Uterus (tissue), 4 donors: Measurements from ENCODE around the gene BARHL1. TPM values are rescaled to one million over a fixed set of nuclear protein-coding genes. Genes with fewer than 3 reads are reported as not detected.

Experiments used
- DNase-seq, 2 donors: peaks; one replicate each; pipeline ENCODE4 v3.0.0-alpha.2; 2019 to 2020
- H3K27ac ChIP-seq, 2 donors: fragments of 200-600 bp; sonication (generic); 1 replicate in 1 of 2; 2 replicates in 1 of 2; pipeline ENCODE4 v1.5.1; 2016 to 2018
- H3K27me3 ChIP-seq, 2 donors: fragments of 200-600 bp; sonication (generic); one replicate each; pipeline ENCODE4 v1.5.1; 2018 to 2019; ENCODE audit warnings: control low read depth in 1 of 2
- H3K36me3 ChIP-seq, 2 donors: fragments of 200-600 bp; sonication (generic); one replicate each; pipeline ENCODE4 v1.5.1; 2019; ENCODE audit warnings: control low read depth in 1 of 2
- H3K4me1 ChIP-seq, 2 donors: fragments of 200-600 bp; sonication (generic); one replicate each; pipeline ENCODE4 v1.5.1; 2018 to 2019; ENCODE audit warnings: control low read depth in 1 of 2
- H3K4me3 ChIP-seq, 2 donors: fragments of 200-600 bp; sonication (generic); 1 replicate in 1 of 2; 2 replicates in 1 of 2; pipeline ENCODE4 v1.5.1; 2018 to 2019; ENCODE audit warnings: mild to moderate bottlenecking in 1 of 2
- H3K9me3 ChIP-seq, 2 donors: fragments of 200-600 bp; sonication (generic); one replicate each; pipeline ENCODE4 v1.5.1; 2019; ENCODE audit warnings: control low read depth in 1 of 2
- POLR2A ChIP-seq, 2 donors: fragments of 450-650 bp; IDR thresholded peaks; one replicate each; pipeline ENCODE4 v1.6.1; 2016; ENCODE audit warnings: antibody characterized with exemption in 2 of 2, mild to moderate bottlenecking in 1 of 2, moderate library complexity in 1 of 2
- intact Hi-C: fragments of 100-400 bp; cut with DNase I; formaldehyde crosslinking; loops from one replicate; pipeline ENCODE4 v1.15.1; 2023; ENCODE audit warnings: low total_unique reads
- total RNA-seq, 4 donors: library from RNA; depleted of rRNA in 3 of 4; stranded (reverse); fragments of >200 nt in 3 of 4; gene quantifications; one replicate each; pipeline versions ENCODE4 v1.1.0 to v1.2.4, GENCODE V29; 2014 to 2023
- TF ChIP-seq, protein P1 (sequence below), 4 experiments: fragments of 200-600 bp in 2 of 4; fragments of 450-650 bp in 2 of 4; sonication (generic) in 2 of 4; IDR thresholded peaks; one replicate each; pipeline ENCODE4 v1.5.1; 2016 to 2019; ENCODE audit warnings: antibody characterized with exemption in 4 of 4, mild to moderate bottlenecking in 2 of 4, moderate library complexity in 1 of 4
- donor health status: DM: yes; HTN: yes; CAD: no.

Gene BARHL1
- total RNA-seq, 4 donors from 2014 or later = not detected

DNA sequence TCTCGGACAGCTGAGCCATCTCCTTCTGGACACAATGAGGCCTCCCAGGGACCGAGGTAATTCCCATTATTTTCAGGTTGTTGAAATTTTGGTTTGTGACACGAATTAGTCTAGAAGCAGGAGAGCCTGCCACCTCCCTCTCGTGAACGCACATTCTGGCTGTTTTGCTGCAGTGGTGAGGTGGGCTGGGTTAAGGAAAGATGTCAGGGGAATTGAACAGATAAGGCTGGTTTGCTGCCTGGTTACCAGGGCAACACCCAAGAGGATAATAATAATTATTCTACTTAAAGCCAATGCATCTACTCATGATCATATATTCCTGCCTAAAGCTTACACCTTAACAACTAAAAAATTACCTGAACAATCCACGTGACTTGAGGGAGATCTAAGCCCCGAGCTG is 49.3 kb downstream of the BARHL1 start:
- H3K9me3 ChIP-seq = no peaks in the 10 kb centered on the region
- intact Hi-C loops = no loop called here
- H3K4me1 ChIP-seq = no peaks in the 10 kb centered on the region
- no peaks in the 10 kb centered on the region for H3K36me3 ChIP-seq
- H3K27ac ChIP-seq = no peak overlapping the region
- H3K4me3 ChIP-seq = no peak overlapping the region
- no peaks in the 10 kb centered on the region for H3K27me3 ChIP-seq
- TF ChIP-seq, protein P1, sequence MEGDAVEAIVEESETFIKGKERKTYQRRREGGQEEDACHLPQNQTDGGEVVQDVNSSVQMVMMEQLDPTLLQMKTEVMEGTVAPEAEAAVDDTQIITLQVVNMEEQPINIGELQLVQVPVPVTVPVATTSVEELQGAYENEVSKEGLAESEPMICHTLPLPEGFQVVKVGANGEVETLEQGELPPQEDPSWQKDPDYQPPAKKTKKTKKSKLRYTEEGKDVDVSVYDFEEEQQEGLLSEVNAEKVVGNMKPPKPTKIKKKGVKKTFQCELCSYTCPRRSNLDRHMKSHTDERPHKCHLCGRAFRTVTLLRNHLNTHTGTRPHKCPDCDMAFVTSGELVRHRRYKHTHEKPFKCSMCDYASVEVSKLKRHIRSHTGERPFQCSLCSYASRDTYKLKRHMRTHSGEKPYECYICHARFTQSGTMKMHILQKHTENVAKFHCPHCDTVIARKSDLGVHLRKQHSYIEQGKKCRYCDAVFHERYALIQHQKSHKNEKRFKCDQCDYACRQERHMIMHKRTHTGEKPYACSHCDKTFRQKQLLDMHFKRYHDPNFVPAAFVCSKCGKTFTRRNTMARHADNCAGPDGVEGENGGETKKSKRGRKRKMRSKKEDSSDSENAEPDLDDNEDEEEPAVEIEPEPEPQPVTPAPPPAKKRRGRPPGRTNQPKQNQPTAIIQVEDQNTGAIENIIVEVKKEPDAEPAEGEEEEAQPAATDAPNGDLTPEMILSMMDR (IDR thresholded peaks at IDR 0.05) = no peak
- no peak for TF ChIP-seq POLR2A (IDR thresholded peaks at IDR 0.05)
- no peak for DNase-seq

DNA sequence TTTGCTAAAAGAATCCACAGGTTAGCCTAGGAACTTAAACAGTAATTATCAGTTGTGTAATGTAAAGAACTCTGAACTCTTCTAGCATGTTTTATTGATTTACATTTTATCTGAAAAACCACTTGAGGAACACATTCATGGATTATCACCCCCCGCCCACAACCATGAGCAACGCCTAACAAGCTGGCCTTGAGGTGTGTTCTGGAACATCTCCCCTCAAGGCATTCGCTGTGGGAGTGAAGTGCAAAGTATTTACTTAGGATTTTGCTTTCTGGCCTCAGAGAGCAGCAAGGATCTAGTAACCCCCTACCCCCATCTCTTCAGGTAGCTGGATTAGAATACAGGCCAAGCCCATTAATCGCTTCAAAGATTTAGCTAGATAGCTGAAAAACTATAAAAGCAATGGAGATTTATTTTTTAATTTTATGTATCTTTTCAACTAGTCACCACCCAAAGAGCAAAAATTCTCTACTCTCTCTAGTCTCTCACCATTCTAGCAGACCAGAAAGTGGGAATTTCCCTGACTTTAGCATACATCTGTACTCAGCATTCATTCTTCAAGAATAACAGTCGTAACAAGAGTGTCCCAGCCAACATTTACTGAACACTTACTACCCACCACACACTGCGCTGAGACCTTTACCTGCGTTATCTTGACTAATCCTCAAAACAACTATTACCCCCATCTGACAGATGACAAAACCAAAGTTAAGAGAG is 50.2 kb downstream of the BARHL1 start:
- no peak for TF ChIP-seq POLR2A (IDR thresholded peaks at IDR 0.05)
- TF ChIP-seq, protein P1 (IDR thresholded peaks at IDR 0.05) = no peak
- H3K9me3 ChIP-seq = no peaks in the 10 kb centered on the region
- no peak overlapping the region for H3K27ac ChIP-seq
- no peaks in the 10 kb centered on the region for H3K36me3 ChIP-seq
- no peaks in the 10 kb centered on the region for H3K27me3 ChIP-seq
- no peak overlapping the region for H3K4me3 ChIP-seq
- intact Hi-C loops = no loop called here
- no peak for DNase-seq
- H3K4me1 ChIP-seq = no peaks in the 10 kb centered on the region

DNA sequence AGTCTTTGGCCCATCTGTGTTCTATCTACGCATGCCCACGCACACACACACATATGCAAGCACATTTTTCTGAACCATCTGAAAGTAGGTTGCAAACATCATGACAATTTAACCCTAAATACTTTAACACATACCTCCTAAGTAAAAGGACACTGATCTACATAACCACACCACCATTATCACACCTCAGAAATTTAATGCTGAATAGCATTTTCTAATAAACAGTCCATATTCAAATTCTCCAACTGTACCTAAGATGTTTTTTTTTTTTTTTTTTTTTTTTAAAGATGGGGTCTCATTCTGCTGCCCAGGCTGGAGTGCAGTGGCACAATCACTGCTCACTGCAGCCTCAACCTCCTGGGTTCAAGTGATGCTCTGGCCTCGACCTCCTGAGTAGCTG is 51.9 kb downstream of the BARHL1 start:
- no peaks in the 10 kb centered on the region for H3K27me3 ChIP-seq
- DNase-seq = no peak
- H3K4me1 ChIP-seq = no peaks in the 10 kb centered on the region
- no peaks in the 10 kb centered on the region for H3K36me3 ChIP-seq
- no peak for TF ChIP-seq POLR2A (IDR thresholded peaks at IDR 0.05)
- TF ChIP-seq, protein P1 (IDR thresholded peaks at IDR 0.05) = no peak
- intact Hi-C loops = no loop called here
- H3K9me3 ChIP-seq = no peaks in the 10 kb centered on the region
- H3K27ac ChIP-seq = no peak overlapping the region
- no peak overlapping the region for H3K4me3 ChIP-seq

DNA sequence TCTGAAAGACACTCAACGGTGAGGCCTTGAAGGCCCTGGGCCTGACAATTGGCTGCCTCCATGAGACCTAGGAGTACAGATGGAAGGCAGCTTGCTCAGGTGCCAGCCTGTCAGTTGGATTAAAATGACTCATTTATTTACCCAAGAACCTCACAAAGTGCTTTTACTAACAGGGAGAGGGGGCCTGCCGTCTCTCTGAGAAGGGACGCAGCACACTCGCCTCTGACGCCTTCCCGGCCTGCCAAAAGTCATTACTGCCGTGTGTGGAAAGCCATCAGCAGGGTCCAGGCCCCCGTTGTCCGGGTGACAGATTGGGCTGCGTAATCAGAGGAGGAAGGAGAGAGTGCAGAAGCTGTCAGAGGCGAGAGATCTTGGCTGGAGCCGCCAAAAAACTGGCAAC is 54.9 kb downstream of the BARHL1 start:
- Histone ChIP-seq H3K36me3 (no peaks in the 10 kb centered on the region), H3K27me3 (no peaks in the 10 kb centered on the region), H3K9me3 (no peaks in the 10 kb centered on the region), H3K4me3 (no peak overlapping the region), H3K4me1 (no peaks in the 10 kb centered on the region), H3K27ac (no peak overlapping the region)
- no peak for DNase-seq
- intact Hi-C loops = no loop called here
- TF ChIP-seq, protein P1 (IDR thresholded peaks at IDR 0.05) = no peak
- no peak for TF ChIP-seq POLR2A (IDR thresholded peaks at IDR 0.05)

DNA sequence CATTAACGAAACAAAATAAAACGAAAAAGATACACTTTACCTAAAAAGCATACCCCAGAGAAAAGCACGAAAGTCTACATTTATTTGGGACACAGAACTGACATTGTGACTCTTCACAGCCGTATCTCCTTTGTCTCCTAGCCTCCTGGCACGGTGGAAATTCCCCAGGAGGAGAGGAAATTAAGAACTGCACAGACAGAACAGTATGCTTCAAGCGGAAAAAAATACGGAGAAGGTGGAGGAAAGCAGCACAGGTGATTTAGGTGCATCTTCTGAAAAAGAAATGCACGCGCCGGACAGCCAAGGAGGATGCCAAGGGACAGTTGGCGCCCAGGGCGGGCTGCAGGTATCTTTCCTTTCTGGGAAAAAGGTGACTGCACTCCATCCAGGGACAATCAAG is 55.4 kb downstream of the BARHL1 start:
- Histone ChIP-seq H3K27ac (no peak overlapping the region), H3K4me1 (no peaks in the 10 kb centered on the region), H3K27me3 (no peaks in the 10 kb centered on the region), H3K36me3 (no peaks in the 10 kb centered on the region), H3K9me3 (no peaks in the 10 kb centered on the region), H3K4me3 (no peak overlapping the region)
- no peak for DNase-seq
- intact Hi-C loops = no loop called here
- no peak for TF ChIP-seq POLR2A (IDR thresholded peaks at IDR 0.05)
- TF ChIP-seq, protein P1 (IDR thresholded peaks at IDR 0.05) = no peak
